IMR-90 (cell line): ENCODE measurements around the gene FNDC11.

ENCODE experiments used
- CEBPB ChIP-seq: IDR thresholded peaks from 2 replicates; pipeline ENCODE4 v1.6.1; 2012; ENCODE audit warnings: low read depth, low read length, improper control_type of control experiment
- MAZ ChIP-seq: IDR thresholded peaks from 2 replicates; pipeline ENCODE4 v1.6.1; 2012; ENCODE audit warnings: low read depth, mild to moderate bottlenecking, low read length, improper control_type of control experiment, moderate library complexity, borderline replicate concordance
- POLR2A ChIP-seq: IDR thresholded peaks from 2 replicates; pipeline ENCODE4 v1.6.1; 2012; ENCODE audit warnings: mild to moderate bottlenecking, low read depth, low read length
- RFX5 ChIP-seq: IDR thresholded peaks from 2 replicates; pipeline ENCODE4 v1.8.0; 2012; ENCODE audit warnings: low read depth, mild to moderate bottlenecking, low read length, moderate library complexity
- TF ChIP-seq, protein P1 (sequence below): fragments of 150-350 bp; IDR thresholded peaks from 2 replicates; pipeline ENCODE4 v1.6.1; 2016; ENCODE audit warnings: low read depth, mild to moderate bottlenecking, low read length, moderate library complexity, borderline replicate concordance
- TF ChIP-seq, protein P2 (sequence below): conservative IDR thresholded peaks from 2 replicates; pipeline ENCODE4 v1.5.1; 2012; ENCODE audit warnings: mild to moderate bottlenecking, low read depth, low read length, improper control_type of control experiment
- TF ChIP-seq, protein P3 (sequence below): fragments of 150-350 bp; IDR thresholded peaks from 2 replicates; pipeline ENCODE4 v1.6.1; 2017; ENCODE audit warnings: mild to moderate bottlenecking, antibody characterized with exemption, low read length, low read depth

- peak; percentile 64; the same call in 1 of the 2 replicates for TF ChIP-seq POLR2A
- peak; percentile 72; the same call in 1 of the 2 replicates for TF ChIP-seq MAZ
- TF ChIP-seq, protein P1, sequence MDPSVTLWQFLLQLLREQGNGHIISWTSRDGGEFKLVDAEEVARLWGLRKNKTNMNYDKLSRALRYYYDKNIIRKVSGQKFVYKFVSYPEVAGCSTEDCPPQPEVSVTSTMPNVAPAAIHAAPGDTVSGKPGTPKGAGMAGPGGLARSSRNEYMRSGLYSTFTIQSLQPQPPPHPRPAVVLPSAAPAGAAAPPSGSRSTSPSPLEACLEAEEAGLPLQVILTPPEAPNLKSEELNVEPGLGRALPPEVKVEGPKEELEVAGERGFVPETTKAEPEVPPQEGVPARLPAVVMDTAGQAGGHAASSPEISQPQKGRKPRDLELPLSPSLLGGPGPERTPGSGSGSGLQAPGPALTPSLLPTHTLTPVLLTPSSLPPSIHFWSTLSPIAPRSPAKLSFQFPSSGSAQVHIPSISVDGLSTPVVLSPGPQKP = no peak
- no peak for TF ChIP-seq CEBPB
- TF ChIP-seq, protein P2, sequence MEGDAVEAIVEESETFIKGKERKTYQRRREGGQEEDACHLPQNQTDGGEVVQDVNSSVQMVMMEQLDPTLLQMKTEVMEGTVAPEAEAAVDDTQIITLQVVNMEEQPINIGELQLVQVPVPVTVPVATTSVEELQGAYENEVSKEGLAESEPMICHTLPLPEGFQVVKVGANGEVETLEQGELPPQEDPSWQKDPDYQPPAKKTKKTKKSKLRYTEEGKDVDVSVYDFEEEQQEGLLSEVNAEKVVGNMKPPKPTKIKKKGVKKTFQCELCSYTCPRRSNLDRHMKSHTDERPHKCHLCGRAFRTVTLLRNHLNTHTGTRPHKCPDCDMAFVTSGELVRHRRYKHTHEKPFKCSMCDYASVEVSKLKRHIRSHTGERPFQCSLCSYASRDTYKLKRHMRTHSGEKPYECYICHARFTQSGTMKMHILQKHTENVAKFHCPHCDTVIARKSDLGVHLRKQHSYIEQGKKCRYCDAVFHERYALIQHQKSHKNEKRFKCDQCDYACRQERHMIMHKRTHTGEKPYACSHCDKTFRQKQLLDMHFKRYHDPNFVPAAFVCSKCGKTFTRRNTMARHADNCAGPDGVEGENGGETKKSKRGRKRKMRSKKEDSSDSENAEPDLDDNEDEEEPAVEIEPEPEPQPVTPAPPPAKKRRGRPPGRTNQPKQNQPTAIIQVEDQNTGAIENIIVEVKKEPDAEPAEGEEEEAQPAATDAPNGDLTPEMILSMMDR = no peak
- TF ChIP-seq RFX5 = no peak
- TF ChIP-seq, protein P3, sequence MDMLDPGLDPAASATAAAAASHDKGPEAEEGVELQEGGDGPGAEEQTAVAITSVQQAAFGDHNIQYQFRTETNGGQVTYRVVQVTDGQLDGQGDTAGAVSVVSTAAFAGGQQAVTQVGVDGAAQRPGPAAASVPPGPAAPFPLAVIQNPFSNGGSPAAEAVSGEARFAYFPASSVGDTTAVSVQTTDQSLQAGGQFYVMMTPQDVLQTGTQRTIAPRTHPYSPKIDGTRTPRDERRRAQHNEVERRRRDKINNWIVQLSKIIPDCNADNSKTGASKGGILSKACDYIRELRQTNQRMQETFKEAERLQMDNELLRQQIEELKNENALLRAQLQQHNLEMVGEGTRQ = no peak
These were observed 20.3 kb downstream of the FNDC11 start, which contains the start of gene HELZ2 for GRCh38 chr20:63574156-63574828.
